Cerebellar nuclear complex (tissue), 1 donor: ENCODE results near the gene MTA2.
"Not testable (repeated sequence)": the region's sequence is repeated elsewhere in the genome, so short reads cannot be mapped to it uniquely, and the experiment has no call there.

ENCODE experiments used
- DNase-seq, 2 experiments: peaks; one replicate each; lab custom pipeline; 2025; lab: John Stamatoyannopoulos, UW

The MTA2 gene

DNA sequence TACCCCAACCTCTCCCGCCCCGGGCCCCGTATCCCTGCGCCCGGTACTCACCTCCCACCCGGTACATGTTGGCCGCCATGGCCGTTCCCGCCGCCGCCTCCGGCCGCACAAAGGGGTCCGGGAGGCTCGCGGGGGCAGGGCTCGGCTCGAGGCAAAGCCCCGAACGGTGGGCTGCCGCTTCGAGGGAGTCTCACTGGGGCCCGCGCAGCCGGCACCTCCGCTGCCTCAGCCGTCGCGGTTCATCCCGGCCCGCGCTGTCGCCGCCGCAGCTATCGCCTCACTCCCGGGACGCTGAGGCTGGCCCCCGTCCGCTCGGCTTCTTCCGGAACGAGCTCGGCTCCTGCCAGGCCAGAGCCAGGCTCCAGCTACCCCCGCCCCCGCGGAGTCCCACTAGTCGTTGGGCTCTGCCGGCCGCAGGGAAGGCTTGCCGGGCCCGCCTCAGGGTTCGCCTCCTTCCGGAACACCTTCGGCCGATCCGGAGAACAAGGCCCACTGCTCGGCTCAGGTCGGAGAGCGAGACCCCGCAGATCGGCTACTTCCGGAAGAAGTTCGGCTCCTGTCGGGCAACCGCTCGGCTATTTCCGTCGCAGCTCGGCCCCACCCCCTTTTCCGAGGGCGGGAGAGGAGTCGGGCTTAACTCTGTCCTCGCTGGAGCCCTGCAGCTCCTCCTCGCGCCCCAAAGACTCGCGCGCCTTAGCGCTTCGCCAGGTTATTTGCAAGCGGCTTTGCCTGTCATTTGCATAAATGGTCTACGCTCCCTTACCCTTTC, at the start of gene MTA2:
Gene MTA2 (minus strand): TSS at position 494 of the 769 bp plus-strand sequence. CDS start 415 bp downstream, at position 79.
- peak; percentile 82 to 93 for DNase-seq

DNA sequence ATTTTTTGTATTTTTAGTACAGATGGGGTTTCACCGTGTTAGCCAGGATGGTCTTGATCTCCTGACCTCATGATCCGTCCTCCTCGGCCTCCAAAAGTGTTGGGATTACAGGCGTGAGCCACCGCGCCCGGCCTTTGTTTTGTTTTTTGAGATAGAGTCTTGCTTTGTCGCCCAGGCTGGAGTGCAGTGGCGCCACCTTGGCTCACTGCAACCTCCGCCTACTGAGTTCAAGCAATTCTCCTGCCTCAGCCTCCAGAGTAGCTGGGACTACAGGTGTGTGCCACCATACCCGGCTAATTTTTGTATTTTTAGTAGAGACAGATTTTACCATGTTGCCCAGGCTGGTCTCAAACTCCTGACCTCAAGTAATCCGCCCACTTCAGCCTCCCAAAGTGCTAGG, 48.6 kb upstream of the MTA2 start:
- DNase-seq: not testable (repeated sequence)

DNA sequence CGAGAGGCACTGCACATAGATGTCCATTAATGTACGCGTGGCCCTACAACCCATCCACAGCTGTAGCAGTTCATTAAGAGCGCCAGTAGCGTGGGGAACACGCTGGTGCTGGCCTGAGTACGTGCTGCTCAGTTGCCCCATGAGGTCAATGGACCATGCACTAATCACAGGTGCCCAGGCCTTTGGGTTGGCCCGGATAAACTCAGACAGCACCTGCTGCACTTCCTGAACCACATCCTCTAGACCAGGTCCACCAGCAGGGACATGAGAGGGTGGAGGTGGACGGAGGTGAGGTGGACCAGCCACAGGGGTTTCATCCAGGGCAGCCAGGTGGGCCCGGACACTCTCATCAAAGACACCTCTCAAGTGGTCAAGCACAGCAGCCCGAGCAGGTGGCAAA, 47.8 kb upstream of the MTA2 start:
- no peak for DNase-seq

DNA sequence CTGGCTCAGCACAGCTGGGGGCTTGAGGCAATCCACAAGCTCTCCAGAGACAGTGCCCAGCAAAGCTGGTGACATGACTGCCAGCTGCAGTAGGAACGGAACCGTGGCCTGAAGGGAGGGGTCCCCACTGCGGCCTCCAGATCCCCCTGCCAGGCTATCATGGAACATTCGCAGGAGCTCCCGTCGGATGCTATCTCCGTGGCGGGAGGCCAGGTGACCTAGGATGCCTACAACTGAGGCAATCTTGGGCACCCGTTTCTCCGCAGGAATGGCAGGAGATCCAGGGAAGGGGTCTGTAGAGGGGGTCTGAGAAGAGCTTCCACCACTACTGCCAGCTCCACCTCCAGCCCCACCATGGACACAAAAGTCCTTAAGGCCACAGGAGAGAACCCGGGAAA, 47.3 kb upstream of the MTA2 start:
- no peak for DNase-seq

DNA sequence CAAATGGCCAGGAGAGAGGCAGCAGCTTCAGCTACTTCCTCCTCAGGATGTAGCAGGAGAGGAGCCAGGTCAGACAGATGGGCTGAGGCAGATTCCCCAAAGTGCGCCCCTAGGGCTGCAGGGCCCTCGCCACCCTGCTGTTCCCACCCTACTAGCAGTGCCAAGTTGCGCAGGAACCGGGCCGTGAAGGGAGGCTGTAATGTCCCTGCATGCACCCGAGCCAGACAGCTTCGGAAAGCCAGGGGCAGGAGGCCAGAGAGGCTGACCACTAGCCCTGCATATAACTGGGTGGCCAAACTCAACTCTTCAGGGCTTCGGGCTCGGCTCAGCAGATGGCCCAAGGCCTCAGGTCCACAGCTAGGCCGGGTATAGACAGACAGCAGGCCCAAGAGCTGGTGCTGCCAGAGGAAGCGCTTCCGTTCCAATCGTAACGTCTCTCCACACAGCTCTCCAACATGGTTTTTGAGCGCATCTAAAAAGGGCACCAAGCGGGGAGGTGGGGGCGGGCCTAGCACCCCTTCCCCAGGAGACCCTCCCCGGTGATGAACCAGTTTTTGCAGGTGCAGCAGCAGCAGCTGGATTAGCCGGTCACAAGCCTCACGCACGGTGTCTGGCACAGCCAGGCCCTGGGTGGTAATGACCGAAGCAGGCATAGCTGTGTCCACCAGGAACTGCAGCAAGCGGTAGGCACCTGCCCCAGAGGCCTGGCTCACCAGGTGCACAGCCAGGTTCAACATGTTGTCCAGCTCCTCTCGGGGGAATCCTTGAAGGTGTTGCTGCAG, 46.7 kb upstream of the MTA2 start:
- no peak for DNase-seq

DNA sequence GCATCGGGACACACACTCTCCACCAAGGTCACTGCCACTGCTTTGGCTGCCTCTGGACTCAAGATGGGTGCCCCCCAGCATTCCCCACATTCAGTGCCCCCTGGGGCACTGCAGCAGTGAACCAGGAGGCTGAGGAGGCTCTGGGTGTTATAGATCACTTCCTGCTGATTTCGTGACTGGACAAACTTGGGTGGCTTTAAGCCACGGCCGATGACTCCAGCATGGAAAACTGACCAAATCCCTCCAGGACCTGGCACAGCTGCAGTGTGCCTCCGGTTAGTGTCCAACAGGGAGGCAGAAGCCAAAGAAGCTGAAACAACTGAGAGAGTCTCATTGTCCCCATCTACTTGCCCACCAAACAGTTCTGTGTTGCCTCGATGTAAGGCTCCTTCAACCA, 45.9 kb upstream of the MTA2 start:
- no peak for DNase-seq

DNA sequence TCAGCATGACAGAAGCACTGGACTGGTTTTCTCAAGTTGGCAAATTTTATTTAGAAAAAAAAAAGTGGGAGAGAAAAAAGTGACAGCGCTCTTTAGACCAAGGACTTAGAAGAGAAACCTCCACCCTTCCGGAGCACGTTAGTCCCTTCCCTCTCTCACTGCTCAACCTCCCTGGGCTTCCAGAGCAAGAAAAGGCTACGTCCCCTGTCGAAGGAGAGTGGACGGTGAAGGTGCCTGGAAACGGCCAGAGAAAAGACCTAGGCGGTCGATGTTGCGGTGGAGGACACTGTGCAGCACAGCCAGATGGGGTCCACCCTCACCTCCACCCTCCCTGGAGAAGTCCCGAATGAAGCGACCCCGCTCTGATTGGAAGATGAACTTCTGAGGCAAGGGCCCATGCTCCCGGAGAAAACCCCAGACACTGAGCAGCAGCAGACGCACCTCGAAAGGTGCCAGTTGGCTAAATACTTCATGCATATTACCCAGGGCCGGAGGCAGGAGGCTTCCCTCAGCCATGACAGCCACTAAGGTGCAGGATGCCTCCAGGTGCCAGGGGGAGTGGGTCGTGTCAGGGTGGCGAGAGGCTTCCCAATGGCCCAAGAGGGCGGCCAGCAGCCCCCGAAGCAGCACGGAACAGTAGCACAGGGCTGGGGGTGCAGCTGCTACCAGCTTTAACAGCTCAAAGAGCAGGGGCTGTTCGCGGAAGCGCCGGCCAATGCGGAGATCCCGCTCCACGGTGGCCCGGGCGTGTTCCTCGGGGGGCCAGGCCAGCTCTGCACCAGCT, 45.4 kb upstream of the MTA2 start:
- DNase-seq: no peak

DNA sequence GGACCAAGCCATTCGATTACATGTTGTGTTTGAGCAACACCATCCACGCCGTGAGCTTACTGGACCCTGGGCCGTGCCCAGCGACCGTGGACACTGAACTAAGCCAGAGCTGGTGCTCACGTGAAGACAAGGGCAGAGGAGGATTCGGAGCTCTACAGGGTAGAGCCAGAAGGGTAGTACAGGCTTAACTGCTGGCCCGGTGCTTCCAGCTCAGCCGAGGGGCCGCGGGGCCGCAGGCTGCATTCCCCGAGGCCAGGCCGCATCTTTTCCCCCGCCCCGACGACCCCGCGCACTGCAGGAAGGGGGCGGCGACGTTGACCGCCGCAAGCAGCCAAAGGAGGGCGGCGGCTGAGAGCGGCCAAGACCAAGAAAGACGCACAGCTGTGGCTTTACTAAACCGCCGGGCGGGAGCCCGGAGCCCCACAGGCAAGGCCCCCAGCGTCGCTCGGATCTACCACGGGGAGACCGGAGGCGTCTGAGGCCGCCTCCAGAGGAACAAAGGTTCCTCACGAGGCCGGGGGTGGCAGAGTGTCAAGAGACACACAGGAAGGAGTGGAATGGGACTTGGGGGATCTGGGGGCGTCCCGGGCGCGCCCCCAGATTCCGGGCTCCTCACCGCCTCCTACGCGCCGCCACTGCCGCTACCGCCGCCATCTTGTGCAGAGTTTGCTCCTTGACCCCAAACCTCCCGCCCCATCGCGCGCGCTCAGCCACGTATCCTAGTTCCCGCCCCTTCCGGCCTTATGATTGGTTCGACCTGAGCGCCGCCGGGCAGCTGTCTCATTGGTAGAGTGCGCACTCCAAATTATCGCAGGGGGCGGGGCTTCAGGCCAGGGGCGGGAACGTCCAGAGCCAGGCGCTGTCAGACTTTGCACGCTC, 44.5 kb upstream of the MTA2 start, which contains the start of gene GANAB:
Gene GANAB (minus strand): TSS at position 668 of the 879 bp plus-strand sequence. CDS start 14 bp downstream, at position 654.
- peak; percentile 69 to 91 for DNase-seq

DNA sequence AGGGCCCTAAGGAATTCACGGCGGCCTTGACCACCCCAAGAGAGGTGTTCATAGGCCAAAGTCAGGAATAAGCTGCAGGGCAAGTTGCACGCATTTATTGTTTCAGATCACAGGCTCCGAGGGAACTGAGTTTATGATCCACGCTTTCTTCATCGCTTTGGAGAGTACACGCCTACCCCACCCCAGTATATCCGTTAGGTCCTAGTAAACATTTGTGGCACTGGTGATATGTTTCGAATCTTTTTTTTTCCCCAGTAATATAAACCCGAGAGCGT, 43.9 kb upstream of the MTA2 start:
- no peak for DNase-seq

DNA sequence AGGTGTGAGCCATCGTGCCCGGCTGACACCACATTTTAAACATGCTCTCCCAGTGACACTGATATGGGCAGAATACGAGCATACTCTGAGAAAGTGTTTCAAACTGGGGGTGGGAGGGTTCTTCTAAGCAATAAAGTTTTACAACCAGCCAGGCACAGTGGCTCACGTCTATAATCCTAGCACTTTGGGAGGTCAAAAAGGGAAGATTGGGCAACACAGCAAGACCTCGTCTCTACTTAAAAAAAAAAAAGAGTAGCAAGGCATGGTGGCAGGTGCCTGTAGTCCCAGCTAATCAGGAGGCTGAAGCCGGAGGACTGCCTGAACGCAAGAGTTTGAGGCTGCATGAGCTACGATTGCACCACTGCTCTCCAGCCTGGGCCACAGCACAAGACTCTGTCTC, 42.6 kb upstream of the MTA2 start:
- DNase-seq: no peak

DNA sequence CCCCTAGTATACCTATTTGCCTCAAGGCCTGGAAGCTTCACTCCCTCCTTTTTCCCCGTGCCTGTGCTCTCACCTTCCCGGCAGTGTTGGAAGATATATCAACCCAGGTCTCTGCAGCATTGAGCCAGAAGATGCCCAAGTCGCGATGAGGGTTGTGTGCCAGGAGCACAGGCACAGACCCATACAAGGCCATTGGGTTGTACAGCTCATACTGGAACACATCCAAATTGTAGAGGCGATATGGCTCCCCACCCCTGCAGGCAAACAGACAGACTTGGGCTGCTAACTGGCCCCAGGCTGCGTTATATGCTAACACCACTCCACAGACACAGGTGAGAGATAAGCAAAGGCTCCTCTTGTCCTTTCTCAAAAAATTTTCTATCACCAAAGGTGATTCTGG, 30.8 kb upstream of the MTA2 start:
- no peak for DNase-seq

DNA sequence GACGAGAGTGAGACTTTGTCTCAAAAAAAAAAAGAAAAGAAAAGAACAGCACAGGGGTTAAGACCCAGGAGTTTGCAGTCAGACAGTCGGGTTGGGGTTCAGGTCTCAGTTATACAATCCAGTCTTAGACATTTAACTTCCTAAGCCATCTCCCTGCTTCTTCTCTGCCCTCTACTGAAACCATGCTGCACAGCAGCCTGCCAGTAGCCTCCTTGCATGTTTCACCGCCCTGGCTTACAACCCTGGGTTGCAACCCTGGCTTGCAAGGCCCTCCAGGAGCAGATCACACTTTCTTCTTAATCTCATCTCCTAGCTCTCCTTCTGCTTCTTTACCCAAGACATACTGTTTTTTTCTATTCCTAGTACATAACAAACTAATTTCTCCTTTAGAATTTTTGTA, 26.0 kb upstream of the MTA2 start:
- DNase-seq: no peak

DNA sequence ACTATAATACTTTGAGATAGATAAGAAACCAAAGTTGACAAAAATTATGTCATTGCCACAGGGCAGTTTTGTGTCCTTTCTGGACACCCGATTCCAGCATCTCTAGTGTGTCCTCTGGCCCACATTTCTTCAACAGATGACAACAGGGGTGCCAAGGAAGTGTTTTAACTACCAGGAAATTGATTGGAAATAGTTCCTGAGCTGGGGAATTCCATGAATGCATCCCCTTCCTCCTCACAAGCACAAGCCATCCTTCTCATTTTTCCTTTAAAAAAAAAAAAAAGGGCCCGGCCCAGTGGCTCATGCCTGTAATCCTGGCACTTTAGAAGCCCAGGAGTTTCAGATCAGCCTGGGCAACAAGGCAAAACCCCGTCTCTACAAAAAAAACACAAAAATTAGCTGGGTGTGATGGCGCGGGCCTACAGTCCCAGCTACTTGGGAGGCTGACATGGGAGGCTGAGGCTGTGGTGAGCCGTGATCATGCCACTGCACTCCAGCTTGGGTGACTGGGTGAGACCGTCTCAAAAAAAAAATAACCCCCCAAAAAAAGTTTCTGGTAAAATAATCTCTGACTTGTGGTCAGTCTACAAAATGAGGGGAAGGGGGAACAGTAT, 20.9 kb upstream of the MTA2 start:
- DNase-seq: no peak

DNA sequence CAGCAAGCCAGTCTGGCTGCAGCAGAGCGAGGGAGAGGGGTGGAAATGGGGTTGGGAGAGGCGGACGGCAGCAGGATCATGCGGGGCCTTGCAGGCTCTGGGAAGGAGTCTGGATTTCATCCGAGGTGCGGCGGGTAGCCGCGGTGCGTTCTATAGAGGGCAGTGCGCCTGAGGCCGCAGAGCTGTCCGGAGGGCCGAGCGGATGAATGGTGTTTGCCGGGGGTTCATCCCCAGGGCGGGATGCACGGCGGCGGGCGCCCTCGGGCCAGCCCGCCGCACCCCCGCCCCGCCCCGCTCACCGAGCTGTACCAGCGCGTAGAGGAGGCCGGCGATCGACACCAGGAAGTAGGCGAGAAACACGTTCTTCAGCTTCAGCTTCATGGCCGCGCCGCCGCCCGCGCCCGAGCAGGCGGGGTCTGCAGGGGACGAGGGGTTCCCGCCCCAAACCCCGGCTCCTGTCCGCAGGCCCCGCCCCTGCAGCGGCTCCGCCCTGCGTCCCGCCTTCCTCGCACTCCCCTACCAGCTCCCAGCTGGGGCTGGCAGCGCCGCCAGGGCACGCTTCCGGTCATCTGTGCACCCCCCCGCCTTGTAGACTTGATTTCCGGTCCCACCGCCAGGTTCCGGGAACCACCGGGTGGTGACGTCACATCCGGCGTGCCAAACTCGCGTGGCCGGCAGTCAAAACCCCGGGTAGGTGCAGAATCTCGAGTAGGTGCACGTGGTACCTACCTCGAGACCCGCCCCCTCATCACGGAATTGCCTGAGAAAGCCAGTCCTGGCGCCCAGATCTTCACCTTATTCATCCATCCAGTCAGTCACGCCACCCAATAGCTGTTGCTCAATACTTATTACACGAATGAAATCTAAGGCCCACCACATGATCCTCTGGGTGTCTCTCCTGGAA, 20.2 kb upstream of the MTA2 start, which contains the start of gene B3GAT3:
Gene B3GAT3 (minus strand): TSS at position 420 of the 904 bp plus-strand sequence. CDS start 39 bp downstream, at position 381.
- peak; percentile 87 to 89 for DNase-seq

DNA sequence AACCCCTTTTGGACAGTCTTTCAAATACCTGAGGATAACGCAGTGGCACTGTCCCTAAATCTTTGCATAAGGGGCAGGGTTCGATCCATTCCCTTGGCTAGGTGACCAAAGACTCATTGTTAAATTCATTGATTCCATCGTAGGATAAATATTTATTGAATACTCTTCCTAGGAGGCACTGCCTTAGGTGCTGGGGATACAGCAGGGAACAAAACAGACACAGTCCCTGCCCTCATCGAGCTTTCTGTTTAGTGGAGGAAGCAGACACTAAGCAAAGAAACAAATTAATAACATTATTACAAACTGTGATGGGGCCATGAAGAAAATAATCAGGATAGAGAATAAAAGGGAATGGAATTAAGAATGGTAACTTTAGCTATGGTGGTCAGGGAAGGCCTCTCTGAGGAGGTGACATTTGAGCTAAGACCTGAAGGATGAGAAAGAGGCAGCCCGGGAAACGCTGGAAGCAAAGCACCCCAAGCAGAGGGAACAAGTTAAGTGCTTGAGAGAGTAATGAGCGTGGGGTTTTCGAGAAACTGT, 19.4 kb upstream of the MTA2 start:
- DNase-seq: no peak

DNA sequence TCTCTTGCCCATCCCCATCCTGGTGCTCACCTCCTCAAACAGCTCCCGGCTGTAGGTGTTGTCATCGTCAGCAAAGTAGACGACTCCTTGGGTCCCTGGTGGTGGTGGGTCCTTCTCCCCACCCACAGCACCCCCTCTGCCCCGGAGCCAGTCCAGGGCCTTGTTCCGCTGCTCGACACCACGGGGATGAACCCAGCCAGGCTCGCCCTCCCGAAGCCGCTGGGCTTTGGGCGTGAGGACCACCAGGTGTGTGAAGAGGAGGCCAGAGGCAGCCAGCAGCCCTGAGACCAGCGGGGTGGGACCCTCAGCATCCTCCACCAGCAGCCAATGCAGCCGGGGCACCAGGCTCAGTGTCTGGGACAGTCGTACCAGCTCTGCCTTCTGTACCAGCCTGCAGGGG, 15.3 kb upstream of the MTA2 start:
- not testable (repeated sequence) for DNase-seq

DNA sequence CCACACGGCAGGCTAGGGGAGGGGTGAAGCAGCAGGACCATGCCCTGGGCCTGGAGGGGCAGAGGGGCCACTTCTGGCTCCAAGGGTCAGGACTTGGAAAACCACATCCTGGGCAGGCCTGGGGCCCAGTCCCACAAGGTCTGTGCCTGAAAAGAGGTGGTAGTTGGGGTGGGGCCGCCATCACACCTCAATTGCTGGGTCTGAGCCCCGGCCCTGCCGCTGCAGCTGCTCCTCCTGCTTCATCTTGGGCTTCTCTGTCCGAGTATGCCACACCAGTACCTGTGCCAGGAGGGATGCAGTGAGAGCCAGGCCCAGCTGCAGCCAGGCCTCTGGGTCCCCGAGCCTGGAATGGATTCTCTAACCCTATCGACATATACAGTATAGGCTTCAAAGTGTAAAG, 13.9 kb upstream of the MTA2 start:
- DNase-seq: no peak

DNA sequence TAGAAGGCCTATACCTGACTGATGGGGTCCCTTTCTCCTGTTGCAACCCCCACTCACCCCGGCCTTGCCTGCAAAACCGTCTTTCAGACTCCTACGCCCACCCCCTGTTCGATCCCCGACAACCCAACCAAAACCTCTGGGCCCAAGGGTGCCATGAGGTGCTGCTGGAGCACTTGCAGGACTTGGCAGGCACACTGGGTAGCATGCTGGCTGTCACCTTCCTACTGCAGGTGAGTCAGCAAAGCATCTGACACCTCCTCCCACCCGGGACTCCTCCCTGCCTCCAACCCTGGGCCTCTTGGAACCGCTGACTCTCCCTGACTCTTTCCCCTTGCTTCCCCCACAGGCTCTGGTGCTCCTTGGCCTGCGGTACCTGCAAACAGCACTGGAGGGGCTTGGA, 12.6 kb upstream of the MTA2 start:
- DNase-seq: no peak

DNA sequence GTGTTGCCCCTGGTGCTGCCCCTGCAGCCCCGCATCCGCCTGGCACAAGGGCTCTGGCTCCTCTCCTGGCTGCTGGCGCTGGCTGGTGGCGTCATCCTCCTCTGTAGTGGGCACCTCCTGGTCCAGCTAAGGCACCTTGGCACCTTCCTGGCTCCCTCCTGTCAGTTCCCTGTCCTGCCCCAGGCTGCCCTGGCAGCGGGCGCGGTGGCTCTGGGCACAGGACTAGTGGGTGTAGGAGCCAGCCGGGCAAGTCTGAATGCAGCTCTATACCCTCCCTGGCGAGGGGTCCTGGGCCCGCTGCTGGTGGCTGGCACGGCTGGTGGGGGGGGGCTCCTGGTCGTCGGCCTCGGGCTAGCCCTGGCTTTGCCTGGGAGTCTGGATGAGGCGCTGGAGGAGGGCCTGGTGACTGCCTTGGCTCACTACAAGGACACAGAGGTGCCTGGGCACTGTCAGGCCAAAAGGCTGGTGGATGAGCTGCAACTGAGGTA, 11.7 kb upstream of the MTA2 start:
- DNase-seq: no peak
